Measurements from ENCODE around the gene SYNE3. TPM values are rescaled to one million over a fixed set of nuclear protein-coding genes. Genes with fewer than 3 reads are reported as not detected.

SYNE3 gene
- total RNA-seq, 1 experiment from 2014 or later = 0.75 TPM

GRCh38 chr14:95474941-95475340 lies 41.5 kb downstream of the SYNE3 start:
- DNase-seq (ENCODE audit: low spot score) = no peak

- DNase-seq (ENCODE audit: low spot score) = no peak
These were observed 42.0 kb downstream of the SYNE3 start for GRCh38 chr14:95474486-95474885.

GRCh38 chr14:95472819-95473251 lies 43.6 kb downstream of the SYNE3 start:
- DNase-seq (ENCODE audit: low spot score) = no peak

- DNase-seq (ENCODE audit: low spot score) = no peak
These were observed 45.0 kb downstream of the SYNE3 start for GRCh38 chr14:95471476-95471875.

- DNase-seq (ENCODE audit: low spot score) = no peak
These were observed 45.4 kb downstream of the SYNE3 start for GRCh38 chr14:95471016-95471415.

GRCh38 chr14:95469134-95469481 lies 47.3 kb downstream of the SYNE3 start:
- DNase-seq (ENCODE audit: low spot score) = no peak

- DNase-seq (ENCODE audit: low spot score) = no peak
These were observed 47.9 kb downstream of the SYNE3 start for GRCh38 chr14:95468448-95469133.

GRCh38 chr14:95467657-95468056 lies 48.8 kb downstream of the SYNE3 start:
- no peak for DNase-seq (ENCODE audit: low spot score)

GRCh38 chr14:95467232-95467631 lies 49.2 kb downstream of the SYNE3 start:
- DNase-seq (ENCODE audit: low spot score) = no peak

Other genes with a start within 250 kb of the SYNE3 start
- 3.7 and 4.5 TPM in 2 replicates for gene CLMN, start 196.7 kb downstream of the SYNE3 start, total RNA-seq (2014; rRNA removed; shearing (Covaris generic))
- gene GLRX5, start 18.4 kb upstream of the SYNE3 start, total RNA-seq (2014; rRNA removed; shearing (Covaris generic)) = 74.4 and 79.7 TPM in 2 replicates
- gene TCL1B, start 169.8 kb upstream of the SYNE3 start, total RNA-seq (2014; rRNA removed; shearing (Covaris generic)) = not detected in 2 replicates
- gene TCL1A, start 197.5 kb upstream of the SYNE3 start, total RNA-seq (2014; rRNA removed; shearing (Covaris generic)) = not detected in 2 replicates

All from H4 (cell line).